HEK293 (cell line): ENCODE results near the gene B4GALNT1.

Experiments
- BCL11A ChIP-seq: fragments of 450-650 bp; formaldehyde crosslinking; IDR thresholded peaks from 2 replicates; pipeline ENCODE4 v1.5.1; 2016; ENCODE audit warnings: low read depth, missing biosample characterization, missing genetic modification characterization
- MYNN ChIP-seq: fragments of 450-650 bp; formaldehyde crosslinking; IDR thresholded peaks from 2 replicates; pipeline ENCODE4 v1.5.1; 2016; ENCODE audit warnings: missing biosample characterization, missing genetic modification characterization, borderline replicate concordance
- YY1 ChIP-seq: fragments of 450-650 bp; formaldehyde crosslinking; IDR thresholded peaks from 2 replicates; pipeline ENCODE4 v1.5.1; 2018; ENCODE audit warnings: missing biosample characterization, missing genetic modification characterization
- ZFP3 ChIP-seq: fragments of 450-650 bp; formaldehyde crosslinking; IDR thresholded peaks from 2 replicates; pipeline ENCODE4 v1.5.1; 2016; ENCODE audit warnings: low read depth, missing biosample characterization, missing genetic modification characterization
- ZFP37 ChIP-seq: fragments of 450-650 bp; formaldehyde crosslinking; IDR thresholded peaks from 2 replicates; pipeline ENCODE4 v1.5.1; 2016; ENCODE audit warnings: missing biosample characterization, missing genetic modification characterization
- ZNF155 ChIP-seq: fragments of 450-650 bp; formaldehyde crosslinking; IDR thresholded peaks from 2 replicates; pipeline ENCODE4 v1.5.1; 2016; ENCODE audit warnings: missing biosample characterization, missing genetic modification characterization
- ZNF202 ChIP-seq: fragments of 450-650 bp; formaldehyde crosslinking; IDR thresholded peaks from 2 replicates; pipeline ENCODE4 v1.5.1; 2016; ENCODE audit warnings: missing biosample characterization, missing genetic modification characterization, borderline replicate concordance
- ZNF394 ChIP-seq: fragments of 450-650 bp; formaldehyde crosslinking; IDR thresholded peaks from 2 replicates; pipeline ENCODE4 v1.5.1; 2016; ENCODE audit warnings: missing biosample characterization, missing genetic modification characterization, mild to moderate bottlenecking, moderate library complexity, borderline replicate concordance
- ZNF449 ChIP-seq: fragments of 450-650 bp; formaldehyde crosslinking; IDR thresholded peaks from 2 replicates; pipeline ENCODE4 v1.5.1; 2017; ENCODE audit warnings: missing biosample characterization, mild to moderate bottlenecking, missing genetic modification characterization, moderate library complexity
- ZNF658 ChIP-seq: fragments of 450-650 bp; formaldehyde crosslinking; IDR thresholded peaks from 2 replicates; pipeline ENCODE4; 2016; ENCODE audit warnings: missing biosample characterization, missing genetic modification characterization
- TF ChIP-seq, protein P1 (sequence below): fragments of 450-650 bp; formaldehyde crosslinking; IDR thresholded peaks from 2 replicates; pipeline ENCODE4 v1.5.1; 2016; ENCODE audit warnings: missing biosample characterization, missing genetic modification characterization
- TF ChIP-seq, protein P2 (sequence below): fragments of 450-650 bp; formaldehyde crosslinking; IDR thresholded peaks from 2 replicates; pipeline ENCODE4 v1.5.1; 2016; ENCODE audit warnings: missing biosample characterization, missing genetic modification characterization
- TF ChIP-seq, protein P3 (sequence below): fragments of 450-650 bp; formaldehyde crosslinking; IDR thresholded peaks from 2 replicates; pipeline ENCODE4 v1.5.1; 2016; ENCODE audit warnings: missing biosample characterization, missing genetic modification characterization
- TF ChIP-seq, protein P4 (sequence below): sonication (generic); formaldehyde crosslinking; IDR thresholded peaks from 2 replicates; pipeline ENCODE4 v1.8.1; 2022; ENCODE audit warnings: mild to moderate bottlenecking, moderate library complexity, missing genetic modification reagents

DNA sequence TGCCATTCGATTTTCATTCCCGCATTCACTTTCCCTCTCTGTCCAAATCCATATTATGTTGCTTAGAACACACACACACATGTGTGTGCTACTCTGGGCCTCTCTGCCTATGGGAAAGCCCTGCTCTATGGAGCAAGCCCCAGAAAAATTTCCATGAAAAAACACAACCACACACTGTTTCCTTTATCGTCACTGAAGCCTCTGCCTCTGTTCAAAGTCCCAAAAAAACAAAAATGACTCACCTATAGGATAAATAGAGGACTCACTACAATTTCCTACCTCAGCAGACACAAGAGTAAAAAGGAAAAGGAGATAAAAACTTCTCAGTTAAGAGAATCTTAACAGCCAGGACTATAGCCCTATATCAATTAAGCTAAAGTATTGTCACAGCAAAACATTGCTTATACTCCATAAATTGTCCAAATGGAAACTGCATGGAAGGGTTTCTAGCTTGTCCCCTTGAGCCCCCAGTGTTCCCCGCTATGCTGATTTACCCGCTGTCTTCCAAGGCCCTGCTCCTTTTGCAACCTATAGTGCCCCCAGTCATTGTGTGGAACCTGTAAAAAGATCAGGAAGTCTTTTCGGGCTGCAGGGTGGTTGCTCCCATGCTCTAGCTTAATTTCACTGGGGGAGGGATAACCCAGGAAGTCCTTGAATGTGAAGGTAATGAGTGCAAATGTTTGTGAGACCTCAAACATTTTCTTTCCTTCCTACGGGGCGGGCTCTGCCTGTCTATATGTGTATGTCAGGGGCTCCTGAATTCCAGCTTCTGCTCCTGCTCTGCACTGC lies 53.1 kb downstream of the B4GALNT1 start:
- TF ChIP-seq, protein P1, sequence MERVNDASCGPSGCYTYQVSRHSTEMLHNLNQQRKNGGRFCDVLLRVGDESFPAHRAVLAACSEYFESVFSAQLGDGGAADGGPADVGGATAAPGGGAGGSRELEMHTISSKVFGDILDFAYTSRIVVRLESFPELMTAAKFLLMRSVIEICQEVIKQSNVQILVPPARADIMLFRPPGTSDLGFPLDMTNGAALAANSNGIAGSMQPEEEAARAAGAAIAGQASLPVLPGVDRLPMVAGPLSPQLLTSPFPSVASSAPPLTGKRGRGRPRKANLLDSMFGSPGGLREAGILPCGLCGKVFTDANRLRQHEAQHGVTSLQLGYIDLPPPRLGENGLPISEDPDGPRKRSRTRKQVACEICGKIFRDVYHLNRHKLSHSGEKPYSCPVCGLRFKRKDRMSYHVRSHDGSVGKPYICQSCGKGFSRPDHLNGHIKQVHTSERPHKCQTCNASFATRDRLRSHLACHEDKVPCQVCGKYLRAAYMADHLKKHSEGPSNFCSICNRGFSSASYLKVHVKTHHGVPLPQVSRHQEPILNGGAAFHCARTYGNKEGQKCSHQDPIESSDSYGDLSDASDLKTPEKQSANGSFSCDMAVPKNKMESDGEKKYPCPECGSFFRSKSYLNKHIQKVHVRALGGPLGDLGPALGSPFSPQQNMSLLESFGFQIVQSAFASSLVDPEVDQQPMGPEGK (tag by site-specific recombination): no peak
- TF ChIP-seq, protein P2, sequence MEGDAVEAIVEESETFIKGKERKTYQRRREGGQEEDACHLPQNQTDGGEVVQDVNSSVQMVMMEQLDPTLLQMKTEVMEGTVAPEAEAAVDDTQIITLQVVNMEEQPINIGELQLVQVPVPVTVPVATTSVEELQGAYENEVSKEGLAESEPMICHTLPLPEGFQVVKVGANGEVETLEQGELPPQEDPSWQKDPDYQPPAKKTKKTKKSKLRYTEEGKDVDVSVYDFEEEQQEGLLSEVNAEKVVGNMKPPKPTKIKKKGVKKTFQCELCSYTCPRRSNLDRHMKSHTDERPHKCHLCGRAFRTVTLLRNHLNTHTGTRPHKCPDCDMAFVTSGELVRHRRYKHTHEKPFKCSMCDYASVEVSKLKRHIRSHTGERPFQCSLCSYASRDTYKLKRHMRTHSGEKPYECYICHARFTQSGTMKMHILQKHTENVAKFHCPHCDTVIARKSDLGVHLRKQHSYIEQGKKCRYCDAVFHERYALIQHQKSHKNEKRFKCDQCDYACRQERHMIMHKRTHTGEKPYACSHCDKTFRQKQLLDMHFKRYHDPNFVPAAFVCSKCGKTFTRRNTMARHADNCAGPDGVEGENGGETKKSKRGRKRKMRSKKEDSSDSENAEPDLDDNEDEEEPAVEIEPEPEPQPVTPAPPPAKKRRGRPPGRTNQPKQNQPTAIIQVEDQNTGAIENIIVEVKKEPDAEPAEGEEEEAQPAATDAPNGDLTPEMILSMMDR (tag by site-specific recombination): no peak
- TF ChIP-seq, protein P3, sequence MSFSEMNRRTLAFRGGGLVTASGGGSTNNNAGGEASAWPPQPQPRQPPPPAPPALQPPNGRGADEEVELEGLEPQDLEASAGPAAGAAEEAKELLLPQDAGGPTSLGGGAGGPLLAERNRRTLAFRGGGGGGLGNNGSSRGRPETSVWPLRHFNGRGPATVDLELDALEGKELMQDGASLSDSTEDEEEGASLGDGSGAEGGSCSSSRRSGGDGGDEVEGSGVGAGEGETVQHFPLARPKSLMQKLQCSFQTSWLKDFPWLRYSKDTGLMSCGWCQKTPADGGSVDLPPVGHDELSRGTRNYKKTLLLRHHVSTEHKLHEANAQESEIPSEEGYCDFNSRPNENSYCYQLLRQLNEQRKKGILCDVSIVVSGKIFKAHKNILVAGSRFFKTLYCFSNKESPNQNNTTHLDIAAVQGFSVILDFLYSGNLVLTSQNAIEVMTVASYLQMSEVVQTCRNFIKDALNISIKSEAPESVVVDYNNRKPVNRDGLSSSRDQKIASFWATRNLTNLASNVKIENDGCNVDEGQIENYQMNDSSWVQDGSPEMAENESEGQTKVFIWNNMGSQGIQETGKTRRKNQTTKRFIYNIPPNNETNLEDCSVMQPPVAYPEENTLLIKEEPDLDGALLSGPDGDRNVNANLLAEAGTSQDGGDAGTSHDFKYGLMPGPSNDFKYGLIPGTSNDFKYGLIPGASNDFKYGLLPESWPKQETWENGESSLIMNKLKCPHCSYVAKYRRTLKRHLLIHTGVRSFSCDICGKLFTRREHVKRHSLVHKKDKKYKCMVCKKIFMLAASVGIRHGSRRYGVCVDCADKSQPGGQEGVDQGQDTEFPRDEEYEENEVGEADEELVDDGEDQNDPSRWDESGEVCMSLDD (tag by site-specific recombination): no peak
- no peak for TF ChIP-seq ZNF155 (tag by site-specific recombination)
- TF ChIP-seq MYNN (tag by site-specific recombination): no peak
- TF ChIP-seq, protein P4, sequence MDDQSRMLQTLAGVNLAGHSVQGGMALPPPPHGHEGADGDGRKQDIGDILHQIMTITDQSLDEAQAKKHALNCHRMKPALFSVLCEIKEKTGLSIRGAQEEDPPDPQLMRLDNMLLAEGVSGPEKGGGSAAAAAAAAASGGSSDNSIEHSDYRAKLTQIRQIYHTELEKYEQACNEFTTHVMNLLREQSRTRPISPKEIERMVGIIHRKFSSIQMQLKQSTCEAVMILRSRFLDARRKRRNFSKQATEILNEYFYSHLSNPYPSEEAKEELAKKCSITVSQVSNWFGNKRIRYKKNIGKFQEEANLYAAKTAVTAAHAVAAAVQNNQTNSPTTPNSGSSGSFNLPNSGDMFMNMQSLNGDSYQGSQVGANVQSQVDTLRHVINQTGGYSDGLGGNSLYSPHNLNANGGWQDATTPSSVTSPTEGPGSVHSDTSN (CRISPR knock-in tag): no peak
- no peak for TF ChIP-seq ZNF202
- TF ChIP-seq BCL11A: no peak
- TF ChIP-seq YY1 (tag by site-specific recombination): no peak
- TF ChIP-seq ZNF658: no peak
- TF ChIP-seq ZNF449 (tag by site-specific recombination): no peak
- no peak for TF ChIP-seq ZFP37 (tag by site-specific recombination)
- no peak for TF ChIP-seq ZFP3 (tag by site-specific recombination)
- no peak for TF ChIP-seq ZNF394 (tag by site-specific recombination)
